T1000 (cell line): ENCODE measurements around the gene ABCG1.

Experiments used
- DNase-seq: peaks from one replicate; lab custom pipeline; 2025; ENCODE audit warnings: mixed read lengths; lab: John Stamatoyannopoulos, UW

ABCG1 gene

DNA sequence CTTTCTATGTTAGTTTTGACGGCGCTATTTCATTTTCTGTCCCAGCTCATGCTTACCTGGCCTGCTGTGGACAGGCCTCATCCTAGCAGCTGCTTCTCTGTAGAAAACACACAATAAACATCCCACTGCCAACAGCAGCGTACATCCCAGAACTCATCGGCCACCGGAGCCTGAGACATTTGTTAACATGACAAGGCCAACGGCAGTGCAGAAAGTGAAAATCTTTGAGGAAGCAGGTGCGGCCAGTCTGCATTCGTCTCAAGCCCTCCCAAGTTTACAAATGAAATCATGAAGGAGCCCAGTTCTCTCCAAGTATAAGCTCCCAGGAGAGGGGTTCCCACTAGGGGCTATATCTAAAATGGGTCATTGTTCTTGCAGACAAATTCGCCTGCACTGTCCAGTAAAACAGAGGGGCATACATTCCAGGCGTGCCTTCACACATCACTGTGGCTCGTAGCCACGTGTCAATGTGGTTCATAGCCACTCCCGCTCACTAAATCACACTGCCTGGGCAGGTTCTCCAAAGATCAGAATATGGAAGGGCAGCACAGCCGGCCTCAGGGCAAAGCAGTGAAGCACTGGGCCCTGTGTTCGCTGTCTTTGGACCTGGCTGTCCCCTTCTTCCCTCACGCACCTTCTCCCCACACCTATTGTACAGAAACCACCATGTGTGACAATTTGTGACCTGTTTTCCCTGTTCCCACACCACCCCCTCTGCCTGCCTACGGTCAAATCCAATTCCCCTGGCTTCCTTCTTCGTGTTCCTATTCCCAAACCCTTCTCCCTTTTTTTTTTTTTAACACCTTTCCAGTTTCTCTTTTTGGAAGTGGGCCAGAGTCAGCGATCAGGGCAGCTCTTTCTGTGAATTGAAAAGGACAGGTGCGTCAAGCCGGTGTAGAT lies 27.0 kb upstream of the ABCG1 start:
- no peak for DNase-seq

DNA sequence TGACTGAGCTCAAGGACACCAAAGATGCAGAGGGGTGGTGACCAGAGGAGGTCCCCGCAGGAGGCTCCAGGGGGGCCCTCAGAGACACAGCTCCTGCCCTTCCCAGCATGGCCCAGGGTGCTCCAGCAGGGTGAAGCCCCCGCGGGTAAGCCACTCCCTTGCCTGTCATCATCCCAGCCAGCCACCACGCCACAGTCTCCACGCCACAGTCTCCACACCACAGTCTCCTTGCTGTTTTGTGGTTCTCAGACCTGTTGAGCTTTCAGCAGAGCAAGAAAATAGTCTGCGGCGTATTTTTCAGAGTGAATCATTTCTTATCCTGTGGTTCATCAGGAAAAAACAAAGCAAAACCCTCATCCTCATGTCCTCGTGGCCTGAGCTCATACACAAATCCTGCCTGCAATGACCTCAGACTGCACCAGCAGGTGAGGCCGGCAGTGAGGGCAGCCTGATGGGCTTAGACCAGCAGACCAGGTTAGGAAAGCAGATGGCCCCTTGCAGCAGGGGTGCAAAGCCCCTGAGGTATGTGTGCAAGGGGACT lies 25.7 kb upstream of the ABCG1 start:
- DNase-seq: no peak

DNA sequence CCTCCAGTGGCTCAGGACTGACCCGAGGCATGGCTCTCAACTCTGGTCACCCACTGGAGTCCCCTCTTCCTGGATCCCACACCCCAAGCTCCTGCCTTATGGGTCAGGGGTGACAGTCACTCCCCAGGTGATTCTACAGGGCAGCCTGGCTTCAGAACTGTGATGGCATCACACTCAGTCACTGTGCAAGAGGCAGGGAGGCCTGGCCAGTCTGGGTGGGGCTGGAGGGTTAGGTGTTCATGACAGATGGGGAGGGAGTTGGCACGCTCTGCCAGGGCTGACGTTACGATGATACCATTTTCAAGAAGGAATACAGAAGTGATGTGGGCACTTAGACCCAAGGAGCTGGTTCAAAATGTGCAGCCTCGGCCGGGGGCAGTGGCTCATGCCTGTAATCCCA lies 25.2 kb upstream of the ABCG1 start:
- no peak for DNase-seq

DNA sequence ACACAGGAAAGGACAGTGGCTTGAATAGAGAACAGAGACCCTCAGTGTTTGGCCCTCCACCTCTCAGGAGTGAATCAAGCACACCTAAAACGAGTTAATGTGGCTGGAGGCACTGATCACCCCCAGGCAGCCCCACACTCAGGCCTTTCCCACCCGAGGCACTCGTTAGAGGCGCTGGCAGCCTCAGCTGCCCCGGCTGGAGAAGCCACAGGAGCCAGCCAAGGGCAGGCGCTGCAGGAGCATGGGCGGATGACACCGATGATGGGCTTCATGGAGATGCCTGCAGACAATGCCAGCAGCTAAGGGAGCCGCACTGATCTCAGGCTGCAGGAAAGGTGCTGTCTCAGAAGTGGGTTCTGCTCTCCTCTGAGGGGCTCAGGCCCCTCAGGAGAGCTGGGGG lies 24.1 kb upstream of the ABCG1 start:
- DNase-seq: no peak

DNA sequence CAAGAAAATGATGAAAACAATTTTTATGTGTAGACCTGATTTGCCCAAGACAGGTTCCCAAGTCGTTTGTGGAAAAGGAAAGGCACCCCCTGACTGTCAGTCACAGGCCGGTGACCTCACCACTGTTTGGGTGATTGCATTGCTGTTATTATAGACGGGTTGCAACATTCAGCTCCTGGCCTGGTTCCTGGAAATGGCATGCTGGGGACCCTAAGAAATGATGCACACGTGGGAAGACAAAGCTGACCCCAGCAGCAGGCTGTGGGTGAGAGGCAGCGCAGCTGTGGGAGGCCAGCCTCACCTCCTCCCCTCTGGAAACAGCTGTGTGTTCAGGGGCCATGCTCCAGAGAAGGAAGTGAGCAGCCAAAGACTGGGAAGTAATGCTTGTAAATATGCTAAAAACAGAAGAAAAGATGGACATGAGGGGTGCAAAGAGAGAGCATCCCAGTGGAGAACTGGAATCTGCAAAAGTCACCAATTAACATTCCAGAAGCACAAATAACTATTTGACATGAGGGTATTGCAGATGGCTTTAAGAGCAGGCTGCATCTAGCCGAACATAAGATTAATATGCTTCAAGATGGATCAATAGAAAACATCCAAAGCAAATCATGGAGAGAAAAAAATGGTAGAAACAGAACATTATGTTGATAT lies 23.4 kb upstream of the ABCG1 start:
- no peak for DNase-seq

DNA sequence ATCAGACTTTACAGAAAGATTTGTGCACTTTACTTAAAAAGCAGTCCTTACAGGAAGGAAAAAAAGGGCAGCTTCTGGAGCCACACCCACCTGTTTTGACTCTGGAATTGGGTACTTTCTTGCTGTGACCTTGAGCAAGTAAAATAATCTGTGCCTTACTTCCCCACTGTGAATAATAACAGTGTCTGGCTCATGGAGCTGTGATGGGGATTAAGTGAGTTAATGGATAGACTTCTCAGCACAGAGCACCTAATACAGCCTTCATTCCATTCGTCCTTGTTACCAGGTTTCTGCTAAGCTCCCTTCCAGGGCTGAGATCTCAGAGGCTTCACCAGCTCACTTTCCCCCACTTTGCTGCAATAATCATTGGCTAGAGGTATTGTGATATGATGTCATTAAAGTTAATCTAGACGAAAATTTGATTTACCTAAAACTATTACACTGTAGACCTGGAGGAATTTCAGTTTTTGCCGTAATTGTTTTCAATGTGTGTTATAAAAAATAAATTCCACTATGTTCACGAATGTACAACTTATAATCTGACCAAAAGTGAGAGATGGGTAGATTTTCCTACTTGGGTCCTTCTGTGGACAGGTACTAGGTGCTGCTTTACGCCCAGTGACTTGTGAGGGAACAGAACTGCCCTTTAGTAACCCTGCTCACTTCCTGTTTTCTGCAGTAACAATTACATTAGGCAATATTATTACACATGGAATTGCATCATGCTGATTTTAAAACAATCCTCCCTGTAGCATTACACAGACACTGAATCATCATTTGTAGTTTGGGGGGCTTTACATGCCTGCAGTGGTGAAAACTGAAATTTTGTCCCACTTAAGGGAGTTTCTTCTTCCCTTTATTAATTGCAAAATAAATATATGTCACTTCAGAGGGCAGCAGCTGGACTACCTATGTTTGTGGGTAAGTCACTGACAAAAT lies 19.7 kb upstream of the ABCG1 start:
- no peak for DNase-seq

DNA sequence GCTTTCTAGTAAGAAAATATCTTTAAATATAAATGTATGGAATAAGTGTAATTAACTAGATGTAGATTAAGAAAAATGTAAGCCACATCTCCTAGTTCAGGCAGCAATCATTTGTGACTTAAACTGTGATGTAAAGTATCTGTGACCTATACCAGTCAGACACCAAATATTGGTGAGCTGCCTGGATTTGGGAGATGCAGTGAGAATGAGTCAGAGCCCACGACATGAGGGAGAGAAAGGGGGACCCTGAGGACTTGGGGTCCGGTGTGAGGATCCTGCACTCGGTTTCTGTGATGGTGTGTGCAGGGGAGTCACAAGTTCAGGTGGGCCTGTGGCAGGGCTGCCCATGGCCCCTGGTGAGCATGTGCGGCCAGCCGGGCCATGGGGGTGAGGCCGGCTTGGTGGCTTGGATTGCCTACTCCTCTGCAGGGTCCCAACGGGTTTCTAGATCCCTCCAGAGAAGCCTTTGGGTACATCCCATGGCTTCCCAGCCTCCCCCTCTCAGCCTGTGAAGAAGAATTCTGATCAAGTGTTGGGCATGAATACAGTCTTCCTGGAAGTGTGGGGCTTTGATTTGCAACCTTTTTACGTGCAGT lies 19.0 kb upstream of the ABCG1 start:
- DNase-seq: no peak

DNA sequence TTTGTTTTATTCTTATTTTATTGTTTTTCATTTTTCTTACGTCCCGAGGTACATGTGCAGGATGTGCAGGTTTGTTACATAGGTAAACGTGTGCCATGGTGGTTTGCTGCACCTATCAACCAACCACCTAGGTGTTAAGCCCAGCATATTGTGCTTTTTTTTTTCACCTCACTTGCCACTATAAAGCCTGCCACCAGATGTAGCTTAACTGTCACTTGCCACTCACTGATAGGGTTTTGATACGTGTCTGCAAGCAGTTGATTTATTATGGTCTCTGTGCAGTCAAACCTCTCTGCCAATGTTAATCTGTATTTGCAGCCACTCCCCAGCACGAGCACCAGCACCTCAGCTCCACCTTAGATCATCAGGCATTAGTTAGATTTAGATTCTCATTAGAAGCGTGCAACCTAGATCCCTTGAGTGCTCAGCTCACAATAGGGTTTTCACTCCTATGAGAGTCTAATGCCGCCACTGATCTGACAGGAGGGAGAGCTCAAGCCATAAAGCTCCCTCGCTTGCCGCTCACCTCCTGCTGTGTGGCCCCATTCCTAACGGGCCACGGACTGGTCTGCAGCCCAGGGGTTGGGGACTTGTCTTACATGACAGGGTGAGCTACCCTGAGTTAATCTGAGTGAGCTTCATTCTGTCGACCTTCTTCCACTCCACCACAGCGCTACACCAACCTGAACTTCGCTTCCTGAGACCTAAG lies 17.9 kb upstream of the ABCG1 start:
- DNase-seq: no peak

DNA sequence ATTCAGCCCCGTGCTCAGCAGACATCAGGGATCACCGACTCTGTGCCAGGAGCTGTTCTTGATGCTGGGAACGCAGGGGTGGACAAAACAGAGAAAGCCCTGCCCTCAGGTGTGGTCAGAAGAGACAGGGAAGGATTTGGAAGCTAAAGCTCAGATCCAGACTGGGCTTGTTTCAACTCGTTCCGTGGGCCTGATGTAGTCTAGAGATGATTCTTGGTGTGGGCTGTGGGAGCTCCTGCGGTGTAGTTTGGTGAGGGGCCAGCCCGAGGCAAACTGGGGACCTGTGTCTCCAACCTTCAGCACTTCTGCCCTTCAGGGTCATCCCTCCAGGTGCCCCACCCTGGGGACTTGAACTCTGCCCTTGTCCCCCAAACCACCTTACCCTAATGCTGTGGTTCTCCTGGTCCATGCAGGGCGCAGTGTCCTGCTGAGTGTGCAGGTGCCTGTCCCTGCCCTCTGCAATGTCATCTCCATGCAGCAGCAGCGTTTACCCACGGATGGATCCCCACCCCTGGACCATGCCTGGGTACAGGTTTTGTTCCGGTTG lies 17.3 kb upstream of the ABCG1 start:
- no peak for DNase-seq

DNA sequence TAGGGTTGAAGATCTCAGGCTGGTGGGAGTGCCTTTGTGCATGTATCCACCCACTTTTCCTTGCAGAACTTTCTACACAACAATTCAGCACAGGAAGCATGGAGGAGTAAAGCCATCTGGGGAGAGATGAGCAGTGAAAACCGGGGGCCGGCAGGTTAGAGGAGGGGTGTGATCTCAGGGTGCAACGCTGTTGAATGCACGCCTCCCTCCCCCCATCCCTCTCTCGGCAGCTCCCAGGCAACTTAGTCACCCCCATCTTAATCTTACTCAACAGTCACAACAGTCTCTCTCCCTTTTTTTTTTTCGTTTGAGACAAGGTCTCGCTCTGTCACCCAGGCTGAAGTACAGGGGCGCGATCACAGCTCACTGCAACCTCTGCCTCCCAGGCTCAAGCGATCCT lies 16.6 kb upstream of the ABCG1 start:
- DNase-seq: no peak

DNA sequence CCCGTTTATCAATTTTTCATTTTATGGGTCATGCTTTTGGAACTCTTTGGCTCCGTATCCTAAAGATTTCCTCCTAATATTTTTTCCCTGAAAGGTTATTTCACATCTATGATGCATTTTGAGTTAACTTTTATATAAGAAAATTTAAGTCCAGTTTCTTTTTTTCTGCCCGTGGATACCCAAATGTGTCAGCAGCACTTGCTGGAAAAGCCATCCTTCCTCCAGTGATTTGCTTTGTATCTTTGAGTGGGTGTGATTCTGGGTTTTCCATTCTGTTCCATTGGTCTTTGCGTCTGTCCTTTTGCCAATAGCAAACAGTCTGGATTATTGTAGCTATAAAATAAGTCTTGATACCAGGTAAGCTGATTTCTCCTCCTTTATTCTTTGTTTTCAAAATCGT lies 15.6 kb upstream of the ABCG1 start:
- no peak for DNase-seq

DNA sequence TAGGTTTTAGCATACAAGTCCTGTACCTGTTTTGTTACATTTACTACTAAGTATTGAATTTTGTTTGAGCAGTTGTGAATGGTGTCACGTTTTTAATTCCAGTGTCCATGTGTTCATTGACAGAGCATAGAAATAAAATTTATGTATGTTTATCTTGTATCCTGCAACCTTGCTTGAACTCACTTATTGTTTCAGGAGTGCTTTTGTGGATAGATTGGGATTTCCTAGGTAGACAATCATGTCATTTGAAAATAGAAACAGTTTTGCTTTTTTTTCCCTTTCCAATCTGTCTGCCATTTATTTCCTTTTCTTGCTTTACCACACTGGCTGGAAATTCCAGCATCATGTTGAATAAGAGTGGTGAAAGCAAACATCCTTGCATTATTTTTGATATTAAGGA lies 15.0 kb upstream of the ABCG1 start:
- no peak for DNase-seq

DNA sequence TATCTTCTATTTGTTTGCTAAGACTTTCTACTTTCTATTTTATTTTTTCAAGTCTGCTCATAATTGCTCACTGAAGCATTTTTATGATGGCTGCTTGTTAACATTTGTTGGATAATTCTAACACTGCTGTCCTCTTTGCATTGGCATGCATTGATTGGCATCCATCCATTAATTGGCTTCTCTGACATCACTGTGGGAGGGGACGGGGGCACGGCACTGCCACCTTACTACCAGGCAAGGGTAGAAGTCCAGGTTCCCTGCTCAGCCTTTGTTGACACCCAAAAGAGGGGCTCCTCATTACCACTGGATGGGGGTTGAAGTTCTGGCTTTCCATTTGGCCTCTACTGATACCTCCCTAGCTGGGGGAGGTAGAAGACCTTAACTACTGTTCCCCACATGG lies 11.5 kb upstream of the ABCG1 start:
- no peak for DNase-seq

DNA sequence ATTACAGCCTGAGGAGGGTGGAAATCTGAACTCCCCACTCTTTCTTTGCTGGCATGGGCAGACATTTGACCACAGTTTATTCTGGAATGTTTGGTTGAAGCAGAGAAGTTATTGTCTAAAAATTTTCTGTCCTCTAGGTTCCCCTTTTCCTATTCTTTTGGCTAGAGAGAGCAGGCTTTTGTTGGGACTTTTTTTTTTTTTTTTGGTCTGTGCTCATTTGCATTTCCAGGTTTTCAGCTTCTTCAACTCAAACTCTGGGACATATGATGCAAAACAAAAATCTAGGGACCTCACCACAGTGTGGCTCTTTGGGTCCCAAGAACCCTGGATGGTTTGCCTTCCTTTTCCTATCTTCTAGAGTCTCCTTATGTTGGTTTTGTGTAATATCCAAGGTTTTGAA lies 10.9 kb upstream of the ABCG1 start:
- DNase-seq: no peak

DNA sequence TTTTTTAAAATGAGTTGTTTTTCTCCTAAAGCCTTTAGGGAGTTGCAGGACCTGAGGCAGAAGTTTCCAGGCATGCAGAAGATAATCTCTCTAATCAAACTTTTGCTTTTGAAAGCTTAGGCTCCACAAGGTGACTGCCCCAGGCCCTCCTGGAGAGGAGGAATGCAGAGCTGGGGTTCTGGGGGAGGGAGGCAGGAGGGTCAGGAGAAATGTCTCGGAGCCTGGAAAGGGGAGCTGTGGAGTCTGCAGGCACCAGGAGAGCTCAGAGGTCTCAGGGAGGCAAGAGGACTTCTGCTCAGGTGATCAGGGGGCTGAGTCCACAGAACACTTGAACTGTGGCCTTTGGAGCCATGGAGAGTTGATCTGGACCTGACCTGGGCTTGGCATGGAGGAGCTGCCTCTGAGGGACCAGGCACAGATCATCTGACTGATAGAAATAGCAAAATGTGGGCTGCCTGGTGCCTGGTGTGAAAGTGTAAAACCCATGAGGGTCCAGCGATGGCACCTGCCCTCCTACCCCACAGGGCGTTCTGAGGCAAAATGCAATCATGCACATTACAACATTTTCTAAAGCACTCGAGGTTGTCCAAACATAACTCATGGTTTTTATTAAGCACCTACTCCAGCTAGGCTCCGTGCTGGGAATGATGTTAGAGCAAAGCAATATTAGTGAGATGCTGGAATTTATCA lies 10.0 kb upstream of the ABCG1 start:
- DNase-seq: no peak

DNA sequence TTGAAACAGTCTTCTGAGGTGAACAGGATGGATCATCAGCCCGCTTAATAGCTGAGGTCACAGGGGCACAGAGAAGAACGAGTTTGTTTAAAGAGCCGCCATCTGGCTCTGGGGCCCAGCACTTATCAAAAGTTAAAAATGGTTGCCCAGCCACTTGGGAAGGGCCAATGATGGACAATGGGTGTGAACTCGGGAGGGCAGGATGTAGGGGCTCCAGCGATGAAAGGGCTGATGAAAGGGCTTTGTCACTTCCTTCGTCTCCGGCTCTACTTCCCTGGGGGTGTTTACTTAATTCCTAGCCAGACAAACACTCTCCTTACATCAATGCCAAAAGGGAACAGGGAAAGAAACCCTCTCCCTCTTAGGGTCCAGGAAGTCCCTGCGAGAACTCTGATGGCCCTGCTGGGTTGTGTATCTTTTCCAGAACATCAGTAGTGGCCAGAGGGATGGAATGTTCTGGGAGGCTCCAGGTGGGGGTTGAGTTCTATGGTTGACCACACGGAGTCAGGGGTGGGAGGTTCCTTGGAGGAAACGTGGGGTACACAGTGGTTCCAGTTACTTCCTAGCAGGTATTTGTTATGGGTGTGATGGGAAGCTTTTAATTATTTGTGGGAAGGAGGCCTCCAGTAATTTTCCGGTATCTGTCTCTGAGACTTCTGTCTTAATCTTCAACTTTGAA lies 9.0 kb upstream of the ABCG1 start:
- no peak for DNase-seq

DNA sequence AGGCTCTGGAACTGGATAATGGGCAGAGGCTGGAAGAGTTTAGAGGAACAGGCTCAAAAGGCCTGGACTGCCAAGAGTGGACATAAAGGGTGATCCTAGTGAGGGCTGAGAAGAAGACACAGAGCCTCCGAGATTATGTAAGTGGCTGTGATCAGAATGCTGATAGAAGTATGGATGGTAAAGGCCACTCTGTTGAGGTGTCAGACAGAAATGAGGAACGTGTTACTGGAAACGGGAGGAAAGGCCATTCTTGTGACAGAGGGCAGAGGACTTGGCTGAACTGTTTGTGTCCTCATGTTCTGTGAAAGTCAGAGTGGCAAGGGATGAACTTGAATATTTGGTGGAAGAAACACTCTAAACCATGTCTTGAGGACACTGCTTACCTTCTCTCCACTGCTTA lies 6.7 kb upstream of the ABCG1 start:
- DNase-seq: no peak

DNA sequence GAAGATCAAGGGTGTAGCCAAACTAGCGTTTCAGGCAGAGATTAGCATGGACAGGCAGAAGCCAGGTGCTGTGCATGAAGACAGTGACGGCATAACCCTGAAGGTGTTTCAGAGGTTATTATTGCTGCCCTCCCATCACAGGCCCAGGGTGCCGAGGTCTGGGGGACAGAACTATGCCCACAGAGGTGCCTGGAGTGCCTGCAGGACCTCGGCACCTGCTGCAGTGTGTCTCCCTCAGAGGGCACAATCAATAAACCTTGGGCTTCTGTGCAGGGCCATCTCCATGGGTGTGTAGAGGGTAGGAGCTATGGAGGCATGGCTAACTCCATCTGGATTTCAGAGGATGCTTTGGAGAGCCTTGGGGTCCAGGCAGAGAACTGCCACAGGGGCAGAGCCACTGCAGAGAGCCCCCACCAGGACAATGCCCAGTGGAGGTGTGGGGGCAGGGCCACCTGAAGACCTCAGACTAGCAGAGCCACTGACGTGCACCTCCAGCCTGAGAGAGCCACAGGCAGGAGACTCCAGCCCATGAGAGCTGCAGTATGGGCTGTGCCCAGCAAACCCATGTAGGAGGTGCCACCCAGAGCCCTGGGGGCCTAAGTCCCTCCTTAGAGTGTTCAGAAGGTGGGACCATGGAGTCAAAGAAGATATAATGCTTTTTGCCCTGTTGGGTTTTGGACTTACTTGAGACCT lies 5.7 kb upstream of the ABCG1 start:
- no peak for DNase-seq
